Kidney (tissue), 14 donors: Measurements from ENCODE around the gene KLF13. TPM values are rescaled to one million over a fixed set of nuclear protein-coding genes. Genes with fewer than 3 reads are reported as not detected.
A peak's percentile ranks its signal among the peaks of the same experiment; 100 is the strongest.

Experiments used
- DNase-seq, 5 donors: peaks; one replicate each; pipeline ENCODE4 v3.0.0-alpha.2; 2013 to 2020
- FAIRE-seq: peaks from 2 replicates; lab custom pipeline; 2012; peaks lifted over from hg19 to GRCh38; lab: Jason Lieb, UNC
- H3K27ac ChIP-seq, 2 donors: one replicate each; pipeline ENCODE4 v1.7.0; 2013; ENCODE audit warnings: low read depth in 2 of 2, low read length in 2 of 2, inconsistent platforms in 1 of 2
- H3K27me3 ChIP-seq: one replicate; pipeline ENCODE4 v1.7.1; 2013; ENCODE audit warnings: low read length, inconsistent platforms; ENCODE audit not compliant: control insufficient read depth, insufficient read depth
- H3K36me3 ChIP-seq, 3 donors: one replicate each; pipeline versions ENCODE4 v1.7.0 to v1.7.1; 2013; ENCODE audit warnings: low read length in 3 of 3, control low read depth in 1 of 3, inconsistent platforms in 1 of 3; ENCODE audit not compliant: insufficient read depth in 3 of 3, control insufficient read depth in 2 of 3
- H3K4me1 ChIP-seq, 3 donors: one replicate each; pipeline versions ENCODE4 v1.7.0 to v1.7.1; 2013; ENCODE audit warnings: low read length in 3 of 3, inconsistent platforms in 1 of 3, low read depth in 1 of 3; ENCODE audit not compliant: control insufficient read depth in 2 of 3, insufficient read depth in 2 of 3
- H3K4me3 ChIP-seq, 3 donors: one replicate each; pipeline versions ENCODE4 v1.7.0 to v1.8.1; 2013; ENCODE audit warnings: low read length in 3 of 3, control low read depth in 1 of 3, inconsistent platforms in 1 of 3
- H3K9ac ChIP-seq, 3 donors: one replicate each; pipeline versions ENCODE4 v1.7.0 to v1.7.1; 2013; ENCODE audit warnings: low read length in 3 of 3, control low read depth in 1 of 3, inconsistent platforms in 1 of 3
- H3K9me3 ChIP-seq, 3 donors: one replicate each; pipeline versions ENCODE4 v1.7.0 to v1.7.1; 2013; ENCODE audit warnings: low read length in 3 of 3, control low read depth in 1 of 3, inconsistent platforms in 1 of 3; ENCODE audit not compliant: control insufficient read depth in 2 of 3, insufficient read depth in 1 of 3
- CTCF ChIP-seq: IDR thresholded peaks from 3 replicates; pipeline ENCODE4 v1.5.1; 2012; ENCODE audit warnings: mild to moderate bottlenecking, moderate library complexity, borderline replicate concordance; ENCODE audit not compliant: insufficient read depth; ENCODE audit errors: extremely low read depth
- intact Hi-C: fragments of 100-400 bp; cut with DNase I; formaldehyde crosslinking; loops from one replicate; pipeline ENCODE4 v1.11.1; 2022
- polyA plus RNA-seq: library from polyadenylated mRNA; stranded (reverse); fragments of 350-450 nt; fragmentation: Illumina TruSeq; extraction: RNeasy Lipid Tissue Mini Kit (QIAGEN cat#74804); gene quantifications from one replicate; pipeline ENCODE4 v1.2.3, GENCODE V29; 2014; ENCODE audit warnings: low read depth, low replicate concordance; ENCODE audit not compliant: insufficient read depth
- total RNA-seq: library from RNA; stranded (reverse); fragmentation: NEBNext Ultra II Directional; extraction: Animal tissue kit (Norgen Biotek cat#: 25700); gene quantifications from one replicate; pipeline ENCODE4 v1.2.1, GENCODE V29; 2021
- donor health status: control.
- donor health status: control.
- donor health status: control.
- donor health status: control.
- donor health status: control.
- donor health status: DM: yes; HTN: yes; CAD: no.
- donor health status: Normal renal cell carcinoma (clear cell type).

The KLF13 gene
- total and polyA plus RNA-seq, 2 donors from 2014 or later: 55.5 to 123 TPM

- Histone ChIP-seq H3K36me3 (no peaks in the 10 kb centered on the region), H3K9me3 (no peaks in the 10 kb centered on the region), H3K27me3 (no peaks in the 10 kb centered on the region), H3K4me1 (peaks cover 0 to 8% (median 7%) of the 10 kb centered on the region in 3 donors), H3K4me3 (no peak overlapping the region), H3K27ac (no peak overlapping the region), H3K9ac (no peak overlapping the region)
- intact Hi-C loops: no loop called here
- no peak for TF ChIP-seq CTCF
- FAIRE-seq: no peak
- DNase-seq: no peak
Observed at GRCh38 chr15:31294067-31294466, 32.6 kb upstream of the KLF13 start.

GRCh38 chr15:31295658-31296057 lies 31.0 kb upstream of the KLF13 start:
- intact Hi-C loops: no loop called here
- no peak for TF ChIP-seq CTCF
- no peak overlapping the region for H3K27ac ChIP-seq
- no peaks in the 10 kb centered on the region for H3K36me3 ChIP-seq
- FAIRE-seq: no peak
- H3K4me1 ChIP-seq: peaks cover 0 to 8% (median 7%) of the 10 kb centered on the region in 3 donors
- H3K27me3 ChIP-seq: no peaks in the 10 kb centered on the region
- H3K4me3 ChIP-seq: no peak overlapping the region
- DNase-seq: peak in 1 of 5 donors; percentile 6
- no peak overlapping the region for H3K9ac ChIP-seq
- no peaks in the 10 kb centered on the region for H3K9me3 ChIP-seq

GRCh38 chr15:31296219-31296645 lies 30.4 kb upstream of the KLF13 start:
- DNase-seq: no peak
- Histone ChIP-seq H3K9me3 (no peaks in the 10 kb centered on the region), H3K27me3 (no peaks in the 10 kb centered on the region), H3K4me3 (no peak overlapping the region), H3K36me3 (no peaks in the 10 kb centered on the region), H3K9ac (no peak overlapping the region), H3K27ac (no peak overlapping the region), H3K4me1 (peaks cover 0 to 8% (median 7%) of the 10 kb centered on the region in 3 donors)
- intact Hi-C loops: no loop called here
- FAIRE-seq: no peak
- TF ChIP-seq CTCF: no peak
